Loucy (cell line): Measurements from ENCODE around the gene FSTL1.

ENCODE experiments used
- H2AFZ ChIP-seq: fragments of 200-600 bp; sonication (generic); 2 replicates; pipeline ENCODE4 v1.6.0; 2016; ENCODE audit warnings: antibody characterized with exemption, mild to moderate bottlenecking, low read length, moderate library complexity
- H3F3A ChIP-seq: fragments of 200-600 bp; 2 replicates; pipeline ENCODE4 v1.6.0; 2016; ENCODE audit warnings: antibody characterized with exemption, low read depth, mild to moderate bottlenecking
- H3K27me3 ChIP-seq: fragments of 200-600 bp; sonication (generic); 2 replicates; pipeline ENCODE4 v1.6.1; 2014; ENCODE audit warnings: low read length, mild to moderate bottlenecking; ENCODE audit not compliant: insufficient read depth, poor library complexity, severe bottlenecking
- H3K36me3 ChIP-seq: fragments of 200-600 bp; sonication (generic); 2 replicates; pipeline ENCODE4 v1.6.1; 2016; ENCODE audit warnings: low read length; ENCODE audit not compliant: insufficient read depth
- H3K4me1 ChIP-seq: fragments of 200-600 bp; sonication (generic); 2 replicates; pipeline ENCODE4 v1.5.1; 2014; ENCODE audit warnings: low read length, mild to moderate bottlenecking; ENCODE audit not compliant: insufficient read depth, poor library complexity, severe bottlenecking
- H3K4me2 ChIP-seq: fragments of 200-600 bp; sonication (generic); 2 replicates; pipeline ENCODE4 v1.6.0; 2014; ENCODE audit warnings: antibody characterized with exemption, low read length, low read depth, mild to moderate bottlenecking; ENCODE audit not compliant: poor library complexity, severe bottlenecking
- H3K4me3 ChIP-seq: fragments of 200-600 bp; sonication (generic); 2 replicates; pipeline ENCODE4 v1.5.1; 2014; ENCODE audit warnings: low read length, mild to moderate bottlenecking, mixed read lengths; ENCODE audit not compliant: poor library complexity, severe bottlenecking
- H3K79me2 ChIP-seq: fragments of 200-600 bp; sonication (generic); 2 replicates; pipeline ENCODE4 v1.6.1; 2014; ENCODE audit warnings: low read length; ENCODE audit not compliant: insufficient read depth
- H3K9ac ChIP-seq: fragments of 200-600 bp; sonication (generic); 2 replicates; pipeline ENCODE4 v1.6.0; 2014; ENCODE audit warnings: mild to moderate bottlenecking, low read depth, low read length, moderate library complexity; ENCODE audit not compliant: poor library complexity, severe bottlenecking
- H3K9me2 ChIP-seq: fragments of 200-600 bp; sonication (generic); replicated peaks from 2 replicates; pipeline ENCODE4 v1.6.1; 2016; ENCODE audit warnings: low read depth, low read length, mixed read lengths
- H3K9me3 ChIP-seq: fragments of 200-600 bp; sonication (generic); 2 replicates; pipeline ENCODE4 v1.6.1; 2014; ENCODE audit warnings: mild to moderate bottlenecking, antibody characterized with exemption, low read length, low read depth; ENCODE audit not compliant: insufficient read depth
- H4K20me1 ChIP-seq: fragments of 200-600 bp; sonication (generic); 2 replicates; pipeline ENCODE4 v1.6.0; 2014; ENCODE audit warnings: antibody characterized with exemption, low read length, mild to moderate bottlenecking; ENCODE audit not compliant: insufficient read depth, poor library complexity, severe bottlenecking
- CTCF ChIP-seq: fragments of 200-600 bp; sonication (generic); conservative IDR thresholded peaks from 2 replicates; pipeline ENCODE4 v1.5.1; 2014; ENCODE audit warnings: mild to moderate bottlenecking, antibody characterized with exemption, low read length
- EZH2phosphoT487 ChIP-seq: fragments of 200-600 bp; IDR thresholded peaks from 2 replicates; pipeline ENCODE4 v1.6.1; 2018; ENCODE audit warnings: antibody characterized with exemption, mild to moderate bottlenecking, moderate library complexity, borderline replicate concordance

The FSTL1 gene

GRCh38 chr3:120469882-120470301 is 19.1 kb upstream of the FSTL1 start:
- Histone ChIP-seq H3K9me2 (no peaks in the 10 kb centered on the region), H4K20me1 (no peaks in the 10 kb centered on the region), H3K4me2 (no peak overlapping the region), H3F3A (no peaks in the 10 kb centered on the region), H3K4me1 (no peaks in the 10 kb centered on the region), H3K9me3 (no peaks in the 10 kb centered on the region), H3K79me2 (no peaks in the 10 kb centered on the region), H3K27me3 (no peaks in the 10 kb centered on the region), H3K9ac (no peak overlapping the region), H3K36me3 (no peaks in the 10 kb centered on the region), H3K4me3 (no peak overlapping the region), H2AFZ (no peak overlapping the region)
- no peak for TF ChIP-seq EZH2phosphoT487
- TF ChIP-seq CTCF, result no peak

- Histone ChIP-seq H3K4me1 (no peaks in the 10 kb centered on the region), H3K4me2 (no peak overlapping the region), H3K4me3 (no peak overlapping the region), H2AFZ (no peak overlapping the region), H3K9ac (no peak overlapping the region), H3K36me3 (no peaks in the 10 kb centered on the region), H4K20me1 (no peaks in the 10 kb centered on the region), H3K79me2 (no peaks in the 10 kb centered on the region), H3K9me3 (no peaks in the 10 kb centered on the region), H3K27me3 (no peaks in the 10 kb centered on the region), H3F3A (no peaks in the 10 kb centered on the region), H3K9me2 (no peaks in the 10 kb centered on the region)
- TF ChIP-seq CTCF (no peak), EZH2phosphoT487 (no peak)
Observed at GRCh38 chr3:120469440-120469839, 18.6 kb upstream of the FSTL1 start.

GRCh38 chr3:120468635-120469295 is 18.0 kb upstream of the FSTL1 start:
- Histone ChIP-seq H3K36me3 (no peaks in the 10 kb centered on the region), H3K9me2 (no peaks in the 10 kb centered on the region), H3K79me2 (no peaks in the 10 kb centered on the region), H3K4me2 (no peak overlapping the region), H3K27me3 (no peaks in the 10 kb centered on the region), H3K9ac (no peak overlapping the region), H2AFZ (no peak overlapping the region), H3F3A (no peaks in the 10 kb centered on the region), H4K20me1 (no peaks in the 10 kb centered on the region), H3K4me1 (no peaks in the 10 kb centered on the region), H3K4me3 (no peak overlapping the region), H3K9me3 (no peaks in the 10 kb centered on the region)
- TF ChIP-seq EZH2phosphoT487, result no peak
- TF ChIP-seq CTCF, result no peak
